ENCODE measurements around the gene CTTN. TPM values are rescaled to one million over a fixed set of nuclear protein-coding genes. Genes with fewer than 3 reads are reported as not detected.

The CTTN gene
- total and polyA plus RNA-seq, 10 of the 15 experiments (the other 5 are each of a cell fraction or from before 2014, with no cell fraction given): 1.1 to 37.8 (median 11.8) TPM

GRCh38 chr11:70409871-70410270 lies 11.5 kb downstream of the CTTN start:
- Histone ChIP-seq H3K27ac (ENCODE audit: control insufficient read depth, insufficient read depth) (no peak overlapping the region), H3K4me1 (ENCODE audit: control insufficient read depth, insufficient read depth, low read length) (no peaks in the 10 kb centered on the region), H3K9me3 (replicated peaks; ENCODE audit: control insufficient read depth, insufficient read depth, low read length) (no peaks in the 10 kb centered on the region), H3K79me2 (ENCODE audit: control insufficient read depth, insufficient read depth, low read length) (no peaks in the 10 kb centered on the region), H3K9ac (ENCODE audit: control insufficient read depth, insufficient read depth, low read length) (no peak overlapping the region), H3K4me3 (no peak overlapping the region), H3K27me3 (replicated peaks in 1 of 2; ENCODE audit: control insufficient read depth in 2 of 2, insufficient read depth in 2 of 2, low read length in 1 of 2) (no peaks in the 10 kb centered on the region; a peak in 1 of 4 replicates), H3K4me2 (ENCODE audit: control insufficient read depth, insufficient read depth) (no peak overlapping the region), H2AFZ (ENCODE audit: control insufficient read depth, low read depth, low read length) (no peak overlapping the region), H3K36me3 (ENCODE audit: control insufficient read depth in 2 of 2, insufficient read depth in 2 of 2, low read length in 1 of 2) (no peaks in the 10 kb centered on the region), H4K20me1 (ENCODE audit: control insufficient read depth, insufficient read depth) (no peaks in the 10 kb centered on the region)
- TF ChIP-seq PBX3 (IDR thresholded peaks at IDR 0.05; ENCODE audit: insufficient replicate concordance, low read depth, low read length) (no peak), ZNF24 (IDR thresholded peaks at IDR 0.05) (no peak), SIX5 (IDR thresholded peaks at IDR 0.05; ENCODE audit: low read depth, low read length, severe bottlenecking) (no peak), NFYA (IDR thresholded peaks at IDR 0.05; ENCODE audit: borderline replicate concordance, low read depth, low read length) (no peak), CREM (IDR thresholded peaks at IDR 0.05; ENCODE audit: low read depth) (no peak), NFIC (IDR thresholded peaks at IDR 0.05; ENCODE audit: low read depth, low read length) (no peak), HDGF (IDR thresholded peaks at IDR 0.05) (no peak), YY1 (IDR thresholded peaks at IDR 0.05; ENCODE audit: low read depth, low read length) (no peak), CTCF (IDR thresholded peaks at IDR 0.05 in 2 of 3, conservative IDR thresholded peaks at IDR 0.05 in 1 of 3; ENCODE audit: control insufficient read depth in 2 of 3, extremely low read depth in 1 of 3, insufficient read depth in 1 of 3, low read depth in 3 of 3, low read length in 3 of 3) (no peak), BHLHE40 (IDR thresholded peaks at IDR 0.05; ENCODE audit: borderline replicate concordance in 1 of 2, low read depth in 2 of 2, low read length in 1 of 2) (no peak), TAF1 (IDR thresholded peaks at IDR 0.05; ENCODE audit: borderline replicate concordance, low read depth, low read length) (no peak), BMI1 (IDR thresholded peaks at IDR 0.05; ENCODE audit: borderline replicate concordance) (no peak), EZH2 (IDR thresholded peaks at IDR 0.05; ENCODE audit: borderline replicate concordance, control insufficient read depth, low read depth, low read length) (no peak), SUZ12 (IDR thresholded peaks at IDR 0.05; ENCODE audit: unreplicated experiment) (no peak)
- intact Hi-C loops (cut with micrococcal nuclease; ENCODE audit: unreplicated experiment): no loop called here
- POLR2A ChIA-PET: no interaction called here
- no peak for DNase-seq (ENCODE audit: low read depth, low spot score)
- 73% methylated on average over 7 of the region's 7 CpGs for WGBS (ENCODE audit: insufficient coverage, insufficient replicate concordance, low lambda C conversion rate, missing lambda C conversion rate)
- ATAC-seq: no peak
- BruUV-seq (replicated peaks): no TSS peak
- in situ Hi-C loops (cut with MboI): no loop called here
- FAIRE-seq: no peak
- CTCF ChIA-PET: no interaction called here
- RAD21 ChIA-PET (ENCODE audit: unreplicated experiment): no interaction called here
- SMC1A ChIA-PET (ENCODE audit: uncharacterized antibody, unreplicated experiment): no interaction called here
